Right hindlimb (tissue), 1 donor: ENCODE measurements around the gene C15orf39.
"Not testable (repeated sequence)": the region's sequence is repeated elsewhere in the genome, so short reads cannot be mapped to it uniquely, and the experiment has no call there.

Source experiments
- DNase-seq: peaks from one replicate; pipeline ENCODE4 v3.0.0-alpha.2; 2018

Gene C15orf39

DNA sequence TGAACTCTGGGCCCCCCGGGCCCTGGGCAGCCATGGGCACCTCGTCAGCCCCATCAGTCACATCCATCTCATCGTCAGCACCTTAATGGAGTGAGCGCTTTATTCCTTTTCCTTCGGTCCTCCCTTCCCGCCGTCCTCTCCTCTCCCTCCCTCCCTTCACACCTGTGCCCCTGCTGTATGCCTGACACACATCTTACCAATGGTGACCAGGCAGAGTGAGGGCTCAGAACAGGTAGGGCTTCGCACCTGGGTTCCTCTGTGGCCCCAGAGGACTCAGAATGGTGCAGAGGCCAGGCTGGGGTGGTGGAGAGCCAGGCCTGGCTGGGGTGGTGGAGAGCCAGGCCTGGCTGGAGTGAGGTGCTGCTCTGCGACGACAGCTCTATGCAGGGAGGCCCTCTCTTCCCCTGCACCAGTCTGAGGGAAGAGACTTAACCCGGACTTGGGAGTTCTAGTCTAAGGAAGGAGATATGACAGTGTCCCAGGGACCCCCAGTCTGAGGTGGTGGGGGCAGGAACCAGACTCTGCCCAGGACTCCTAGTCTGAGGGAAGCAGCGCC is 11.6 kb downstream of the C15orf39 start:
- DNase-seq: no peak

DNA sequence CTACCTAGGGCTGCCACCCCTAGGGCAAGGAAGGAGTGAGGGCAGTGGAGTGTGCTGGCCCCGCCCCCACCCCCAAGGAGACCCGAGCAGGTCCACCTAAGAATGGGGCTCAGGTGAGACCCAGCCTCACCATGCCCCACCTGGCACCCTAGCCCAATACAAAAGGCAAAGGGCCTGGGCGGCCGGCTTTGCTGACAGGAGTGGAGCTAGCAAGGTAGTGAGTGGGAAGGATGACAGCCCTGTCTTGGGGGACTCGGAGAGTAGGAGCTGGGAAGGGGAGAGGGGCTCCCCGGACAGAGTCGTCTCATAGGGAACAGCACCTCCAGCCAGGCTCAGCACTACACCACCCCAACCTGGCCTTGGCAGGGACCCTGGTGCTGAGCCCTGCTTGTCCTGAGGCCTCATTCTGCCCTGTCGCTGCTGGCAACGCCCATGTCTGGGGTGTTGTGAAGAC is 12.1 kb downstream of the C15orf39 start:
- DNase-seq: no peak

GRCh38 chr15:75214293-75215096 is 12.8 kb downstream of the C15orf39 start:
- DNase-seq: no peak

GRCh38 chr15:75215107-75216004 is 13.7 kb downstream of the C15orf39 start:
- no peak for DNase-seq

DNA sequence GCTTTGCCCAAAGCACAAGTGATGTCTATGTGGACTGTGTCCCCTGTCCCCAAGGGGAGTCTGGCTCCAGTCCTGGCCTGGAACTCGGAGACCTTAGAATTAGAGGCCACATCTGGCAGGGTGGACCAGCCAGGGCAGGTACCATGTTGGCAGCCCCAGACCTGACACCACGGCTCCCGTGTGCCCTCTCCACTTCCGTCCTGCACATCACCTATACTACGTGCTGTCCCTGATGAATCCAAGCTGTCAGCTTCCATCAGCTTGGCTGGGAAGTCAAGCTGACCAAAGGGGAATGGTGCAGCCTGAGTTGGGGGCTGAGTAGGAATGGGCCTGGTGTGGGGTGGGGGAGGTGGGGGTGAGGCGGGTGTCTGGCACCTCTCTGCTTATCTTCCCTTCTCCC is 15.3 kb downstream of the C15orf39 start:
- no peak for DNase-seq

DNA sequence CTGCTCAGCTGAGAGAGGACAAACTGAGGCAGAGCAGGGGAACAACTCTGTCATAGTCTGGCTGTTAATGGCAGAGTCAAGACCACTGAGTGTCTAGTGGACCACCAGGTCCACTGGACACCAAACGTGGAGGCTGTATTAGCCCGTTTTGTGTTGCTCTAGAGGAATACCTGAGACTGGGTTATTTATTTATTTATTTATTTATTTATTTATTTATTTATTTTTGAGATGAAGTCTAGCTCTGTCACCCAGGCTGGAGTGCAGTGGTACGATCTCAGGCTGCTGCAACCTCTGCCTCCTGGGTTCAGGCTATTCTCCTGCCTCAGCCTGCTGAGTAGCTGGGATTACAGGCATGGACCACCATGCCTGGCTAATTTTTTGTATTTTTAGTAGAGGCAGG is 15.9 kb downstream of the C15orf39 start:
- DNase-seq: not testable (repeated sequence)

GRCh38 chr15:75219507-75219929 is 17.8 kb downstream of the C15orf39 start:
- not testable (repeated sequence) for DNase-seq

- no peak for DNase-seq
Observed at GRCh38 chr15:75223688-75224087, 22.0 kb downstream of the C15orf39 start.

DNA sequence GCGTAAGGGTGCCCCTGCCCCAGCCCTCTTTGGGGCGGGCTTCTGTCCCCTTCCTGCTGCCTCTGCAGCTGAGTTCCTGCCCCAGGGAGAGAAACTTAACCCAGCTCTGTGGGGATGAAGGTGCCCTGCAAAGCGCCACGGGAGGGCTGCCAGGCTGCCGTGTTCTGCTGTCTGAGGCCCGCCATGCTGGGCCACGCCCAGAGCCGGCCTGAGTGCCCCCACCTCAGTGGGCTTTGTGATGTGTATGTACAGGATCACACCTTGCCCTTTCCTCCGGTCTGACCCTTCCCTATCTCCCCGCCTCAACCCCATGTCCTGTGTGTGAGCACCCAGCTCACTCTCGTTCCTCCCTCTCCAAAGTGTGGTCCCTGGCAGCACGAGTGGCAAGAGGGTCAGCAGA is 22.6 kb downstream of the C15orf39 start:
- no peak for DNase-seq

- not testable (repeated sequence) for DNase-seq
Observed at GRCh38 chr15:75225102-75225836, 23.6 kb downstream of the C15orf39 start.

DNA sequence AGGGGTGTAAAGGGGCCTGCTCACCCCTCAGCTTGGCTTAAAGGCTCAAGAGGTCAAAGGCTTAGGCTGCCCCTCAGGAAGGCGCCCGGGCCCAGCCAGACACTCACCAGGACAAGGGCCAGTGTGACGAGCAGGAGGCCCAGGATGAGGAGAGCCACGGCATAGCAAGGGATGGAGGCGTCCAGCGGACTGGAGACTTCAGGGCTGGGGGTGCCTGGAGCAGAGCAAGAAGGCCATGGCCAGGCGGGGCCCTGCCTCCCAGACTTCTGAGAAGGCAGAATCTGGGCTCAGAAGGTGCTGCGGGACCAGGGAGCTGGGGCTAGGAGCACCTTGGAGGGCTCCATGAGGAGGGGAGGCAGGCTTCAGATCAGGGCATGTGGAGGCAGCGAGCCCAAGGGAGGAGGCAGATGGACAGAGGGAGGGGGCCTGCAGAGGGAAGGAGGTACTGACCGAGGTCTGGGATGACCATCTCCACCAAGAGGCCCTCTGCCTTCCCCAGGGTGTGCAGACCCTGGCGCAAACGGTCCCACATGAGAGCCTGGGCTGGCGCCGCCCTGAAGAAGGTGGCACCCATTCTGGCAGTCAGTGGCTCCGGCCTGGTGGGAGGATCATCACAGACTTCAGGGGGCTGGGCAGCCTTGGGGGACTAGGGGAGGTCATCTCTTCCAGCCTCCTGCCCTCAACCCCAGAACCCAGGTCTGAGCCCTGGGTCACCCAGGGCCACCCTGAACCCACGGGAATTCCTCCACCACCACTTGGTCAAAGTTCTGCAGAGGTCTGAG is 24.5 kb downstream of the C15orf39 start:
- no peak for DNase-seq

- not testable (repeated sequence) for DNase-seq
Observed at GRCh38 chr15:75227112-75227511, 25.4 kb downstream of the C15orf39 start.

DNA sequence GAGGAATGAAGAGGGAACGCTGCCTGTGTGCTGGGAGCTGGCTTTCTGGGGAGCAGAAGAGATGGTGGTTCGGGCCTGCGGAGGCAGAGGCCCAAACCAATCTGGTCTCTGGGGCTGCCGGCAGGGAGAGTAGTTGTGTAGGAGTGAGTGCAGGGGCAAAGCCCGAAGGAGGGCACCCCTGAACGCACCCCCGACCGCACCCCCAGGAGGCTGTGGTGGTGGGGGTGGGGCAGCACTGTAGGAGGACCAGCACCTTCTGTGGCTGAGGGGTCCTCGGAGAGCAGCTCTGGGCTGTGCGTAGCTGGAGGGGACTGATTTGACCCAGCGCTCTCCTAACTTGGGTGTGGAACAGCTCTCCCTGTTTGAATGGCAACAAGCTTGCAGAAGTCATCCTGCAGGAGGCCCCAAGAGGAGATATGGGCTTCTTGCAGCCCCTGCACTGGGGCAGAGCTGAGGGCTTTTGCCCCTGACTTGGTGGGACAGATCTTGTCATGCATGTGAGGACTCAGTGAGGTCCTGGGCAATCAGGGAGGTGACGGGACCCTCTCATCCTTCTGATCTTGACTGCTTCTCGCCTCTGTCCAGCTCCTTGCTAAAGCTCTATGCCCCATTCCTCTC is 26.1 kb downstream of the C15orf39 start:
- DNase-seq: no peak

- DNase-seq: peak; percentile 14
Observed at GRCh38 chr15:75228787-75229186, 27.1 kb downstream of the C15orf39 start.

- peak; percentile 16 for DNase-seq
Observed at GRCh38 chr15:75229191-75230015, 27.7 kb downstream of the C15orf39 start.

- DNase-seq: no peak
Observed at GRCh38 chr15:75230016-75230343, 28.3 kb downstream of the C15orf39 start.

DNA sequence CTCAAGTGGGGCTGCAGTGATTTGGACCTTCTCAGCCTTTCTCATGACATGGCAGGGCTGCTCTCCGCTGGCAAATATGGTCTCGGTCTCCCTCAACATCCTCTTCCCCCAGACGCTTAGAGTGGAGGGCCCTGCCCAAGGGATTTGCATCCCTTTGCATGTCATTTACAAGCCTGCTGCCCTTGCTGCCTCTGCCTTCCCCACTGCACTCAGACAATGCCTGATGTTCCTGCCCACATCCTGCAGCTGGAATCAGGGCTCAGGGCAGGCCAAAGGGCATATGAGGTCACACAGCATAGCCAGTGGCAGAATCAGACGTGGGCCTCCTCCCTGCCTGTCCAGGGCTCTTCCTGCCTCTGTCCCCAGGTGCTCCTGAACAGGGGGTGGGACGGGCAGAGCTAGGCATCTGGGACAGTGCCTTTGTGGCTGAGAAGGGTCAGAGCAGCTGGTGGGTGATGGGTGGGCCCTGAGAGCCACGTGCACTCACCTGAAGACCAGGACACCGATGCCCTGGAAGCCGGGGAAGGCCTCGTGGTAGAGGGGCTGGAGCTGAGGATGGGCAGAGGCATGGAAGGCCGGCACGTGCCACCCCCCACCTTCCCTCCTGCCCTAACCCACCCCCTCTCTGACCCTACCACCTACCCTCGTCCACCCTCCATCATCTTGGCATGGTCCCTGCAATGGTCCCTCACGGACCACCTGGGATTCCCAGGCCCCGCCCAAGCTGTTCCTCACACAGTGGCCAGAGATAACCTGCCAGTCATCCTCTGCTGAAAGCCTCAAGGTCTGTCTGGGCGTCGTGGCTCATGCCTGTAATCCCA is 29.1 kb downstream of the C15orf39 start:
- peak; percentile 12 for DNase-seq

DNA sequence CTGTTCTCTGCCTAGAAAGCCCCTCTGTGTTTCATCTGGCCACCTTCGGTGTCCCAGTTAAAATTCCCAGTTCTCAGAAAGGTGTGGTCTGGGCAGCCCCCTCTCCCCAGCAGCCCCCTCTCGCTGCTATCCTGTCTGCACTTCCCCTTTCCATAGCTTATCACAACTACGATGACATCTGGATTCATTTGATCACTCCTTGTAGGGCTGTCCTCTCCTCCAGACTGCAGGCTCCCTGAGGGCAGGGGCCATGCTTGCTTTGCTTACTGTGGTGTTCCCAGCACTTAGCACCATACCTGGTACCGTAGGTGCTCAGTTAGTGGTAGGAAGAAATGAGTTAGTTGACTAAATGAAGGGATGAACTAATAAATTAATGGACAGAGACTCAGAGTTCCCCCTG is 30.2 kb downstream of the C15orf39 start:
- DNase-seq: peak; percentile 4

DNA sequence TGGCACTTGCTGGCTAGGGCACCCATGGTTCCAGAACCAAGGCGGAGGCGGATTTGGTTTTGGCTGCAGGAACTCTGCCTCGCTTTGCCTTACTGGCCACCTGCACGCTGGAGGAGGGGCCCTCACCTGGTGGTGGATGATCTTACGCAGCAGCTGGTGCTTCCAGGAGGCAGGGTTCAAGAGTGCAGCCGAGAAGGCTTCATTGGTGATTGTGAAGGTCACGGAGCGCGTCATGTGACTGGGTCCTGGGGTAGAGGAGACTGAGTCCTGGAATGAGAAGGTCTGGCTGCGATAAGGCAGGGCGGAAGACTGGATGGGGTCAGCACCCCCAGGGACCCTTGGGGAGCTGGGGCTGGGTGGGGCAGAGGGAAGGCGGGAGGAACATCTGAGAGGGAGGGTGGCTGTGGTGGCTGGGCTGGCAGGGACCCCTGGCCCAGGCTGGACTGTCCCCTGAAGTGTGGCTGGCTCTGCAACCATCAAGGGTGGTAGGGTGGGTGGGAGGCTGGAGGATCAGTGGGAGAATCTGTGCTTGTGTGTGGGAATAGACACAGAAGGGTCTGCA is 30.7 kb downstream of the C15orf39 start:
- peak; percentile 7 for DNase-seq
